K562 (cell line): ENCODE data around the gene ANKRD66. TPM values are rescaled to one million over a fixed set of nuclear protein-coding genes. Genes with fewer than 3 reads are reported as not detected.

ENCODE experiments used
- ATAC-seq: fragments of 200-7000 bp; cut with Tn5 transposase; 3 replicates; pipeline ENCODE4 v1.9.1; 2020; ENCODE audit warnings: moderate library complexity
- BruUV-seq: library from RNA; stranded (reverse); fragments of 400-500 nt; replicated peaks from 2 replicates; lab custom pipeline; 2021; lab: Mats Ljungman, UMichigan
- CTCF ChIA-PET: fragments of 300-600 bp; formaldehyde crosslinking; extraction: SDS; loops from one replicate; lab custom pipeline; 2021; ENCODE audit warnings: low intra/inter-chr PET ratio; lab: Yijun Ruan, JAX
- POLR2A ChIA-PET: fragments of 300-600, 350-650 bp; sonication (Branson Sonifier 250); formaldehyde crosslinking; extraction: SDS; loops from one replicate; lab custom pipeline; 2021; ENCODE audit warnings: antibody characterized with exemption, inconsistent platforms; lab: Yijun Ruan, JAX
- DNase-seq, 4 experiments: peaks; one replicate each; pipeline versions ENCODE4 v3.0.0 to v3.0.0-alpha.2; 2011 to 2018; ENCODE audit warnings: low spot score in 3 of 4, mixed read lengths in 3 of 4; ENCODE audit errors: extremely low read depth in 1 of 4
- FAIRE-seq: peaks from 2 replicates; lab custom pipeline; 2011; peaks lifted over from hg19 to GRCh38; lab: Jason Lieb, UNC
- H2AFZ ChIP-seq: 2 replicates; pipeline ENCODE4 v1.6.0; 2011; ENCODE audit warnings: low read depth, low read length, control low read depth, inconsistent platforms
- H3K27ac ChIP-seq: fragments of 200-600 bp; 3 replicates; pipeline ENCODE4 v1.8.0; 2011; ENCODE audit warnings: low read depth, mild to moderate bottlenecking, control low read depth, inconsistent platforms, low read length, moderate library complexity, mixed read lengths; ENCODE audit errors: extremely low read depth
- H3K27me3 ChIP-seq, 2 experiments: fragments of 300-600 bp in 1 of 2; 2 replicates in 1 of 2; 3 replicates in 1 of 2; pipeline versions ENCODE4 v1.6.0 to v1.8.0; 2011; ENCODE audit warnings: inconsistent platforms in 2 of 2, low read length in 2 of 2, mild to moderate bottlenecking in 1 of 2, mixed read lengths in 1 of 2, moderate library complexity in 1 of 2; ENCODE audit not compliant: control insufficient read depth in 2 of 2, insufficient read depth in 2 of 2
- H3K36me3 ChIP-seq: fragments of 300-600 bp; 3 replicates; pipeline ENCODE4 v1.8.0; 2011; ENCODE audit warnings: mild to moderate bottlenecking, low read length, inconsistent platforms; ENCODE audit not compliant: control insufficient read depth, insufficient read depth
- H3K4me1 ChIP-seq, 2 experiments: fragments of 200-600 bp in 1 of 2; replicated peaks in 1 of 2; 2 replicates in 1 of 2; 3 replicates in 1 of 2; pipeline versions ENCODE4 v1.5.1 to v1.8.0; 2011; ENCODE audit warnings: inconsistent platforms in 2 of 2, low read length in 2 of 2, mild to moderate bottlenecking in 1 of 2, mixed read lengths in 1 of 2, moderate library complexity in 1 of 2; ENCODE audit not compliant: control insufficient read depth in 2 of 2, insufficient read depth in 2 of 2
- H3K4me2 ChIP-seq: 2 replicates; pipeline ENCODE4 v1.6.1; 2011; ENCODE audit warnings: low read length, control low read depth, inconsistent platforms, mixed read lengths; ENCODE audit not compliant: insufficient read depth
- H3K4me3 ChIP-seq: fragments of 200-600 bp; sonication (generic), shearing (Covaris generic); 2 replicates; pipeline ENCODE4 v1.5.1; 2016; ENCODE audit warnings: control low read depth, inconsistent platforms
- H3K79me2 ChIP-seq: fragments of 200-600 bp; 3 replicates; pipeline ENCODE4 v1.8.0; 2011; ENCODE audit warnings: low read length, inconsistent platforms; ENCODE audit not compliant: control insufficient read depth, insufficient read depth
- H3K9ac ChIP-seq, 2 experiments: 2 replicates each; pipeline versions ENCODE4 v1.6.0 to v1.6.1; 2011; ENCODE audit warnings: low read depth in 2 of 2, low read length in 2 of 2, control low read depth in 1 of 2, inconsistent platforms in 1 of 2, mild to moderate bottlenecking in 1 of 2, mixed read lengths in 1 of 2; ENCODE audit not compliant: insufficient read depth in 1 of 2
- H3K9me1 ChIP-seq: one replicate; pipeline ENCODE4 v1.6.0; 2011; ENCODE audit warnings: inconsistent platforms, mild to moderate bottlenecking, low read length, moderate library complexity; ENCODE audit not compliant: control insufficient read depth, insufficient read depth
- H3K9me3 ChIP-seq: replicated peaks from 2 replicates; pipeline ENCODE4 v1.5.1; 2011; ENCODE audit warnings: low read depth, low read length, inconsistent platforms; ENCODE audit not compliant: control insufficient read depth, insufficient read depth
- H4K20me1 ChIP-seq: replicated peaks from 2 replicates; pipeline ENCODE4 v1.6.1; 2011; ENCODE audit warnings: low read length, inconsistent platforms, mixed read lengths; ENCODE audit not compliant: control insufficient read depth, insufficient read depth
- BRD9 ChIP-seq: fragments of 450-650 bp; IDR thresholded peaks from 2 replicates; pipeline ENCODE4 v1.6.1; 2018; ENCODE audit warnings: low read depth; ENCODE audit not compliant: partially characterized antibody
- CEBPB ChIP-seq: fragments of 450-650 bp; IDR thresholded peaks from 2 replicates; pipeline ENCODE4 v1.6.1; 2016; ENCODE audit warnings: missing genetic modification characterization, missing compliant biosample characterization
- CREB1 ChIP-seq, 2 experiments: sonication (generic) in 1 of 2; formaldehyde crosslinking in 1 of 2; IDR thresholded peaks; 2 replicates each; pipeline versions ENCODE4 v1.6.1 to v1.8.0; 2012 to 2022; ENCODE audit warnings: inconsistent platforms in 1 of 2, mild to moderate bottlenecking in 1 of 2, missing genetic modification reagents in 1 of 2, moderate library complexity in 1 of 2
- GATAD2A ChIP-seq: fragments of 450-650 bp; IDR thresholded peaks from 2 replicates; pipeline ENCODE4 v1.6.1; 2017
- SRSF7 ChIP-seq: fragments of 200-400 bp; formaldehyde crosslinking; optimal IDR thresholded peaks from 2 replicates; pipeline ENCODE3; 2017; ENCODE audit warnings: mild to moderate bottlenecking, low read depth, low read length
- TSC22D4 ChIP-seq: fragments of 450-650 bp; IDR thresholded peaks from 2 replicates; pipeline ENCODE4 v1.6.1; 2016; ENCODE audit warnings: missing genetic modification characterization, missing biosample characterization, control low read depth
- VEZF1 ChIP-seq: fragments of 200-800 bp; sonication (Bioruptor generic); IDR thresholded peaks from 2 replicates; pipeline ENCODE4 v1.6.1; 2017; ENCODE audit warnings: missing genetic modification characterization, missing compliant biosample characterization
- ZNF407 ChIP-seq: fragments of 450-650 bp; IDR thresholded peaks from 2 replicates; pipeline ENCODE4 v1.6.1; 2016; ENCODE audit warnings: low read depth
- WGBS: fragments of 100-300 bp; shearing (Covaris generic); methylation state at CpG from one replicate; pipeline ENCODE4 v1.1.6; 2016; ENCODE audit warnings: low coverage, mixed read lengths; ENCODE audit not compliant: insufficient coverage; ENCODE audit errors: missing lambda C conversion rate; 5-methylcytosine and 5-hydroxymethylcytosine counted together
- in situ Hi-C: fragments of 300-500 bp; cut with MboI; formaldehyde crosslinking; loops from 4 replicates; pipeline ENCODE4 v1.15.0; 2018; ENCODE audit warnings: inconsistent platforms, mixed read lengths
- intact Hi-C: fragments of 100-400 bp; cut with micrococcal nuclease; formaldehyde crosslinking; loops from 2 replicates; pipeline ENCODE4 v1.14.2; 2022
- polyA plus RNA-seq, 8 experiments: library from polyadenylated mRNA; depleted of rRNA in 4 of 8; stranded (reverse) in 5 of 8; unstranded in 3 of 8; fragments of >200 nt; fragmentation: Nextera tagmentation in 2 of 8; fragmentation: Illumina TruSeq in 1 of 8; extraction: Ambion mirVana in 2 of 8; extraction: Trizol in 1 of 8; gene quantifications; 2 replicates each; pipeline versions ENCODE4 v1.2.1 to v1.2.3, GENCODE V29; 2011 to 2014; ENCODE audit warnings: inconsistent platforms in 1 of 8, missing spikeins in 1 of 8
- total RNA-seq, 7 experiments: library from RNA; depleted of rRNA in 6 of 7; stranded (reverse); fragments of >200 nt in 6 of 7; fragmentation: Illumina TruSeq in 2 of 7; extraction: Trizol in 2 of 7; gene quantifications; 2 replicates each; pipeline versions ENCODE4 v1.2.1 to v1.2.3, GENCODE V29; 2011 to 2021; ENCODE audit warnings: low replicate concordance in 1 of 7
- TF ChIP-seq, protein P1 (sequence below): IDR thresholded peaks from 2 replicates; pipeline ENCODE4 v1.6.1; 2014; ENCODE audit warnings: antibody characterized with exemption
- TF ChIP-seq, protein P2 (sequence below), 2 experiments: fragments of 450-650 bp; IDR thresholded peaks; 2 replicates each; pipeline ENCODE4 v1.6.1; 2016

Gene ANKRD66
- total and polyA plus RNA-seq, 9 of the 15 experiments (the other 6 are each of a cell fraction or from before 2014, with no cell fraction given), result not detected

- Histone ChIP-seq H4K20me1 (no peaks in the 10 kb centered on the region), H3K9me3 (no peaks in the 10 kb centered on the region), H3K4me1 (no peaks in the 10 kb centered on the region), H3K27me3 (no peaks in the 10 kb centered on the region), H3K79me2 (no peaks in the 10 kb centered on the region), H2AFZ (no peak overlapping the region), H3K36me3 (no peaks in the 10 kb centered on the region), H3K4me3 (no peak overlapping the region), H3K9me1 (no peaks in the 10 kb centered on the region), H3K9ac (no peak overlapping the region), H3K4me2 (no peak overlapping the region), H3K27ac (no peak overlapping the region)
- in situ Hi-C loops (no loop called here), intact Hi-C loops (no loop called here)
- ATAC-seq (no peak), DNase-seq (no peak), FAIRE-seq (no peak)
- BruUV-seq, result no TSS peak
- 0% methylated on average over 3 of the region's 3 CpGs for WGBS
- ChIA-PET POLR2A (no interaction called here), CTCF (no interaction called here)
- TF ChIP-seq ZNF407, result no peak
- no peak for TF ChIP-seq BRD9
- no peak for TF ChIP-seq TSC22D4 (tag)
- no peak for TF ChIP-seq VEZF1
- TF ChIP-seq, protein P1, sequence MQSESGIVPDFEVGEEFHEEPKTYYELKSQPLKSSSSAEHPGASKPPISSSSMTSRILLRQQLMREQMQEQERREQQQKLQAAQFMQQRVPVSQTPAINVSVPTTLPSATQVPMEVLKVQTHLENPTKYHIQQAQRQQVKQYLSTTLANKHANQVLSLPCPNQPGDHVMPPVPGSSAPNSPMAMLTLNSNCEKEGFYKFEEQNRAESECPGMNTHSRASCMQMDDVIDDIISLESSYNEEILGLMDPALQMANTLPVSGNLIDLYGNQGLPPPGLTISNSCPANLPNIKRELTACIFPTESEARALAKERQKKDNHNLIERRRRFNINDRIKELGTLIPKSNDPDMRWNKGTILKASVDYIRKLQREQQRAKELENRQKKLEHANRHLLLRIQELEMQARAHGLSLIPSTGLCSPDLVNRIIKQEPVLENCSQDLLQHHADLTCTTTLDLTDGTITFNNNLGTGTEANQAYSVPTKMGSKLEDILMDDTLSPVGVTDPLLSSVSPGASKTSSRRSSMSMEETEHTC, result no peak
- TF ChIP-seq CREB1 (IDR thresholded peaks at IDR 0.05), result no peak
- TF ChIP-seq CREB1 (CRISPR knock-in tag; IDR thresholded peaks at IDR 0.05), result no peak
- TF ChIP-seq GATAD2A, result no peak
- TF ChIP-seq, protein P2, sequence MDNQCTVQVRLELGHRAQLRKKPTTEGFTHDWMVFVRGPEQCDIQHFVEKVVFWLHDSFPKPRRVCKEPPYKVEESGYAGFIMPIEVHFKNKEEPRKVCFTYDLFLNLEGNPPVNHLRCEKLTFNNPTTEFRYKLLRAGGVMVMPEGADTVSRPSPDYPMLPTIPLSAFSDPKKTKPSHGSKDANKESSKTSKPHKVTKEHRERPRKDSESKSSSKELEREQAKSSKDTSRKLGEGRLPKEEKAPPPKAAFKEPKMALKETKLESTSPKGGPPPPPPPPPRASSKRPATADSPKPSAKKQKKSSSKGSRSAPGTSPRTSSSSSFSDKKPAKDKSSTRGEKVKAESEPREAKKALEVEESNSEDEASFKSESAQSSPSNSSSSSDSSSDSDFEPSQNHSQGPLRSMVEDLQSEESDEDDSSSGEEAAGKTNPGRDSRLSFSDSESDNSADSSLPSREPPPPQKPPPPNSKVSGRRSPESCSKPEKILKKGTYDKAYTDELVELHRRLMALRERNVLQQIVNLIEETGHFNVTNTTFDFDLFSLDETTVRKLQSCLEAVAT (IDR thresholded peaks at IDR 0.05), result no peak
- no peak for TF ChIP-seq SRSF7
- TF ChIP-seq CEBPB (tag), result no peak
Measured at GRCh38 chr6:46760925-46761324, 14.2 kb downstream of the ANKRD66 start.
